MM.1S (cell line): Measurements from ENCODE around the gene SH3GL3.

Source experiments
- EZH2 ChIP-seq: fragments of 300-600 bp; sonication (generic); optimal IDR thresholded peaks from 2 replicates; pipeline ENCODE3; 2017; ENCODE audit warnings: low read depth, mild to moderate bottlenecking, antibody characterized with exemption, low read length, mixed read lengths
- EZH2phosphoT487 ChIP-seq: fragments of 300-600 bp; sonication (generic); IDR thresholded peaks from 2 replicates; pipeline ENCODE4 v1.6.1; 2018; ENCODE audit warnings: antibody characterized with exemption, low read length
- TF ChIP-seq, protein P1 (sequence below): fragments of 300-600 bp; sonication (generic); IDR thresholded peaks from 2 replicates; pipeline ENCODE4 v1.5.1; 2016; ENCODE audit warnings: antibody characterized with exemption, low read length, mixed read lengths

DNA sequence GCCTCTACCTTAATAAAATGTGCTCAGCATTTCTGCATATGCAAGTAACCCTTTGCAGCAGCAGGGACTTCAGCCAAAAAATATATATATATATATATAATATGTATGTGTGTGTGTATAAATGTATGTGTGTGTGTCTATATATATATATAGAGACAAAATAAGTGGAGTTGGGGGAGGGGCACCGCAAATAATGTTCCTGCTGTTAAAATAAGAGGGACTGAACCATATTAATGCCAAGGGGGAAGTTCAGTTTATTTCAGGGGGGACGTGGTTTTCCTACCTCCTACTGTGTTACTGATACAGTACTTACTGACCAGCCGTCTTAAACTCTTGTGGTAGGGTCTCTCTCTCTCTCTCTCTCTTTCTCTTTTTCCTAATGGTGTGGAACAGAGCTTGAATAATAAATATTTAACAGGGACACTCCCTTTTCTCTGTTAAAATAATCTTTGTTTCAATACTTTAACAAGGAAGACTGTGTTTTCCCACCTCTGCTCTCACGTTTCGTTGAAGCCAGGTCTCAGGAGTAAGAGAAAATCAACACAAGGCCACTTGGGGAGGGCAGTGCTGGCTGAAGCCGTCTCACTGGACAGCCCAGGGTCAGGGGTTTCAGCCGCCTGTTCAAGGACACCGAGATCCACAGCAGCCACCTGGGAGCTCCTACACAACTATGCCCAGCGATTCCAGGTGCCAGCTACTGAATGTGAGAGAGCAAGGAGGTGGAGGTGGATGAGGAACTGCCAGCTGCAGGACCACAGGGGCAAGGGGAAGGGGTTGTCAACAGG, 164.0 kb downstream of the SH3GL3 start:
- TF ChIP-seq, protein P1, sequence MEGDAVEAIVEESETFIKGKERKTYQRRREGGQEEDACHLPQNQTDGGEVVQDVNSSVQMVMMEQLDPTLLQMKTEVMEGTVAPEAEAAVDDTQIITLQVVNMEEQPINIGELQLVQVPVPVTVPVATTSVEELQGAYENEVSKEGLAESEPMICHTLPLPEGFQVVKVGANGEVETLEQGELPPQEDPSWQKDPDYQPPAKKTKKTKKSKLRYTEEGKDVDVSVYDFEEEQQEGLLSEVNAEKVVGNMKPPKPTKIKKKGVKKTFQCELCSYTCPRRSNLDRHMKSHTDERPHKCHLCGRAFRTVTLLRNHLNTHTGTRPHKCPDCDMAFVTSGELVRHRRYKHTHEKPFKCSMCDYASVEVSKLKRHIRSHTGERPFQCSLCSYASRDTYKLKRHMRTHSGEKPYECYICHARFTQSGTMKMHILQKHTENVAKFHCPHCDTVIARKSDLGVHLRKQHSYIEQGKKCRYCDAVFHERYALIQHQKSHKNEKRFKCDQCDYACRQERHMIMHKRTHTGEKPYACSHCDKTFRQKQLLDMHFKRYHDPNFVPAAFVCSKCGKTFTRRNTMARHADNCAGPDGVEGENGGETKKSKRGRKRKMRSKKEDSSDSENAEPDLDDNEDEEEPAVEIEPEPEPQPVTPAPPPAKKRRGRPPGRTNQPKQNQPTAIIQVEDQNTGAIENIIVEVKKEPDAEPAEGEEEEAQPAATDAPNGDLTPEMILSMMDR: no peak
- no peak for TF ChIP-seq EZH2
- TF ChIP-seq EZH2phosphoT487: no peak
